IMR-90 (cell line): Measurements from ENCODE around the gene AGMO. TPM values are rescaled to one million over a fixed set of nuclear protein-coding genes. Genes with fewer than 3 reads are reported as not detected.
"Not testable (repeated sequence)": the region's sequence is repeated elsewhere in the genome, so short reads cannot be mapped to it uniquely, and the experiment has no call there.

Source experiments
- ATAC-seq: fragments of 200-7000 bp; cut with Tn5 transposase; 2 replicates; pipeline ENCODE4 v1.9.1; 2020; ENCODE audit warnings: low read depth, mild to moderate bottlenecking, moderate library complexity
- BruUV-seq: library from RNA; stranded (reverse); fragments of 400-500 nt; replicated peaks from 2 replicates; lab custom pipeline; 2021; lab: Mats Ljungman, UMichigan
- CTCF ChIA-PET: fragments of 300-600 bp; formaldehyde crosslinking; extraction: SDS; loops from one replicate; lab custom pipeline; 2021; ENCODE audit warnings: antibody characterized with exemption; lab: Yijun Ruan, JAX
- POLR2A ChIA-PET: fragments of 300-600 bp; sonication (Branson Sonifier 250); formaldehyde crosslinking; loops from one replicate; lab custom pipeline; 2022; ENCODE audit warnings: antibody characterized with exemption; ENCODE audit not compliant: unreplicated experiment; lab: Charles Lee
- DNase-seq: peaks from one replicate; pipeline ENCODE4 v3.0.0; 2013
- H2AFZ ChIP-seq: replicated peaks from 2 replicates; pipeline ENCODE3; 2013; ENCODE audit warnings: low read length, mild to moderate bottlenecking; ENCODE audit not compliant: poor library complexity
- H2AK5ac ChIP-seq: 2 replicates; pipeline ENCODE4 v1.6.1; 2013; ENCODE audit warnings: low read depth, low read length, inconsistent platforms
- H2AK9ac ChIP-seq: replicated peaks from 2 replicates; pipeline ENCODE3; 2013; ENCODE audit warnings: mild to moderate bottlenecking, low read depth, low read length, moderate library complexity; ENCODE audit not compliant: poor library complexity
- H2BK120ac ChIP-seq: 2 replicates; pipeline ENCODE4 v1.6.1; 2013; ENCODE audit warnings: low read depth, low read length, inconsistent platforms
- H2BK15ac ChIP-seq: 3 replicates; pipeline ENCODE4 v1.6.1; 2013; ENCODE audit warnings: low read depth, low read length, inconsistent platforms
- H2BK20ac ChIP-seq: 2 replicates; pipeline ENCODE4 v1.6.1; 2013; ENCODE audit warnings: low read depth, mild to moderate bottlenecking, inconsistent platforms, low read length, moderate library complexity
- H2BK5ac ChIP-seq: 2 replicates; pipeline ENCODE4 v1.6.1; 2013; ENCODE audit warnings: mild to moderate bottlenecking, low read depth, low read length, inconsistent platforms; ENCODE audit not compliant: poor library complexity, severe bottlenecking
- H3K14ac ChIP-seq: replicated peaks from 2 replicates; pipeline ENCODE4 v1.6.1; 2013; ENCODE audit warnings: low read depth, low read length, inconsistent platforms
- H3K18ac ChIP-seq: 2 replicates; pipeline ENCODE4 v1.6.1; 2013; ENCODE audit warnings: low read depth, low read length, control low read depth
- H3K23ac ChIP-seq: 2 replicates; pipeline ENCODE4 v1.6.1; 2013; ENCODE audit warnings: low read depth, low read length, inconsistent platforms
- H3K27ac ChIP-seq: 2 replicates; pipeline ENCODE4 v1.5.1; 2013; ENCODE audit warnings: mild to moderate bottlenecking, control low read depth, low read length; ENCODE audit not compliant: insufficient read depth
- H3K27me3 ChIP-seq: 2 replicates; pipeline ENCODE4 v1.6.1; 2013; ENCODE audit warnings: low read length; ENCODE audit not compliant: control insufficient read depth, insufficient read depth
- H3K36me3 ChIP-seq: 2 replicates; pipeline ENCODE4 v1.6.1; 2013; ENCODE audit warnings: low read length, mixed read lengths; ENCODE audit not compliant: control insufficient read depth, insufficient read depth
- H3K4ac ChIP-seq: 2 replicates; pipeline ENCODE4 v1.6.1; 2013; ENCODE audit warnings: low read depth, low read length, inconsistent platforms
- H3K4me1 ChIP-seq: 2 replicates; pipeline ENCODE4 v1.6.1; 2013; ENCODE audit warnings: low read length, mixed read lengths; ENCODE audit not compliant: control insufficient read depth, insufficient read depth
- H3K4me2 ChIP-seq: 2 replicates; pipeline ENCODE4 v1.6.1; 2013; ENCODE audit warnings: low read depth, mild to moderate bottlenecking, control low read depth, low read length, moderate library complexity
- H3K4me3 ChIP-seq: 2 replicates; pipeline ENCODE4 v1.5.1; 2013; ENCODE audit warnings: low read depth, mild to moderate bottlenecking, control low read depth, low read length, moderate library complexity; ENCODE audit not compliant: insufficient read depth
- H3K56ac ChIP-seq: 2 replicates; pipeline ENCODE4 v1.6.1; 2013; ENCODE audit warnings: low read length, inconsistent platforms; ENCODE audit not compliant: insufficient read depth; ENCODE audit errors: extremely low read depth
- H3K79me1 ChIP-seq, 2 experiments: 2 replicates each; pipeline ENCODE4 v1.6.1; 2013; ENCODE audit warnings: low read length in 2 of 2, inconsistent platforms in 1 of 2, low read depth in 1 of 2
- H3K9ac ChIP-seq: 2 replicates; pipeline ENCODE4 v1.6.1; 2013; ENCODE audit warnings: low read depth, low read length, control low read depth
- H3K9me1 ChIP-seq: 2 replicates; pipeline ENCODE4 v1.6.1; 2013; ENCODE audit warnings: low read length, inconsistent platforms; ENCODE audit not compliant: insufficient read depth
- H3K9me3 ChIP-seq: 2 replicates; pipeline ENCODE4 v1.6.1; 2013; ENCODE audit warnings: low read length; ENCODE audit not compliant: control insufficient read depth, insufficient read depth
- H4K20me1 ChIP-seq: 2 replicates; pipeline ENCODE4 v1.6.1; 2013; ENCODE audit warnings: low read length, inconsistent platforms; ENCODE audit not compliant: insufficient read depth
- H4K5ac ChIP-seq: 2 replicates; pipeline ENCODE4 v1.6.1; 2013; ENCODE audit warnings: mild to moderate bottlenecking, low read depth, low read length, control low read depth
- H4K8ac ChIP-seq, 2 experiments: 2 replicates each; pipeline ENCODE4 v1.6.1; 2013; ENCODE audit warnings: low read depth in 2 of 2, low read length in 2 of 2, control low read depth in 1 of 2, inconsistent platforms in 1 of 2
- H4K91ac ChIP-seq: 2 replicates; pipeline ENCODE4 v1.6.1; 2013; ENCODE audit warnings: low read depth, low read length, inconsistent platforms; ENCODE audit not compliant: insufficient read depth
- RCOR1 ChIP-seq: IDR thresholded peaks from 2 replicates; pipeline ENCODE4 v1.6.1; 2012; ENCODE audit warnings: mild to moderate bottlenecking, low read length, improper control_type of control experiment; ENCODE audit not compliant: insufficient replicate concordance
- WGBS, 2 experiments: methylation state at CpG; one replicate each; pipeline versions ENCODE4 v1.1.5 to v1.1.7; 2013; ENCODE audit warnings: missing lambda C conversion rate in 2 of 2; ENCODE audit not compliant: insufficient read length in 1 of 2; ENCODE audit errors: extremely low coverage in 2 of 2; 5-methylcytosine and 5-hydroxymethylcytosine counted together
- dilution Hi-C: fragments of 300-500 bp; cut with HindIII; formaldehyde crosslinking; loops from one replicate; pipeline ENCODE4 v1.14.3; 2018; ENCODE audit warnings: low sequenced_read_pairs; ENCODE audit not compliant: unreplicated experiment
- in situ Hi-C: fragments of 300-500 bp; cut with MboI; formaldehyde crosslinking; loops from 3 replicates; pipeline ENCODE4 v1.14.3; 2019; ENCODE audit warnings: low sequenced_read_pairs, inconsistent platforms, mixed read lengths
- intact Hi-C: fragments of 100-400 bp; cut with micrococcal nuclease; formaldehyde crosslinking; loops from 2 replicates; pipeline ENCODE4 v1.10.0; 2022
- polyA plus RNA-seq, 3 experiments: library from polyadenylated mRNA; depleted of rRNA; stranded (reverse); fragments of >200 nt; gene quantifications; 2 replicates each; pipeline ENCODE4 v1.2.3, GENCODE V29; 2012; ENCODE audit warnings: low replicate concordance in 1 of 3
- total RNA-seq: library from RNA; depleted of rRNA; stranded (reverse); fragments of >200 nt; gene quantifications from 2 replicates; pipeline ENCODE4 v1.2.3, GENCODE V29; 2012

Gene AGMO
- total and polyA plus RNA-seq, 2 of the 4 experiments (the other 2 are of a cell fraction), result not detected

DNA sequence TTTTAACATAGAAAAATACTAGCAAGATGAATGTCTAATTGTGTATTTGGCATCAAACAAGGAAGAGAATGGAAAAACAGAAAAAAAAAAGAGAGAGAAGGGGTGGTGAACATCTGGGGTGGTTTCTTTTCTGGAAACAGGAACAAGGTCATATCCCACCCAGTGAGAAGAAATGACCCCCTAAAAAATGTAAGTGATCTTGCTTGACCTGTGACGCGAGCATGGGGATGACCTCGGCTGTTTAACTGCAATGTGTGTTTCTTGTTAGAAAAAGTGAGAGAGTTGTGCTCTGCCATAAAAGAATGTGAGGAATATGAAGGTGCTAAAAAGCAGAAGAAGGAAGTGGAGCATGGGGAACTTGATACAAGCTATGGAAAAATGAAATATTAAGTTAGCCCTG is 258.5 kb downstream of the AGMO start:
- no peak overlapping the region for H3K14ac ChIP-seq
- no peaks in the 10 kb centered on the region for H4K20me1 ChIP-seq
- no CpG with 5 or more reads among the region's 3 CpGs for WGBS, 2 experiments
- no TSS peak for BruUV-seq
- H3K4me3 ChIP-seq, result no peak overlapping the region
- ChIA-PET POLR2A (no interaction called here), CTCF (interaction anchor here (0.8 kb wide), 1 partner anchor 932 kb away, joined by 3 read pairs; no protein-coding TSS in a partner anchor)
- H2AK9ac ChIP-seq, result no peak overlapping the region
- H4K91ac ChIP-seq, result no peak overlapping the region
- no peak overlapping the region for H3K9ac ChIP-seq
- no peak overlapping the region for H2BK120ac ChIP-seq
- no peaks in the 10 kb centered on the region for H3K9me1 ChIP-seq
- H4K5ac ChIP-seq, result no peak overlapping the region
- no peaks in the 10 kb centered on the region for H3K36me3 ChIP-seq
- no peaks in the 10 kb centered on the region for H3K27me3 ChIP-seq
- DNase-seq (no peak), ATAC-seq (no peak)
- intact Hi-C loops, result loop anchor here (1.0 to 10.0 kb wide), 2 partner anchors 768 to 1261 kb away; no protein-coding TSS in a partner anchor
- no peak overlapping the region for H2AK5ac ChIP-seq
- no peaks in the 10 kb centered on the region for H3K79me1 ChIP-seq
- H2BK5ac ChIP-seq, result no peak overlapping the region
- H3K23ac ChIP-seq, result no peak overlapping the region
- in situ Hi-C loops, result loop anchor here (25.0 kb wide), 1 partner anchor 1259 kb away; no protein-coding TSS in a partner anchor
- H3K4me2 ChIP-seq, result no peak overlapping the region
- no peak overlapping the region for H3K56ac ChIP-seq
- no peaks in the 10 kb centered on the region for H3K9me3 ChIP-seq
- H4K8ac ChIP-seq, result no peak overlapping the region
- dilution Hi-C loops, result no loop called here
- H3K4me1 ChIP-seq, result no peaks in the 10 kb centered on the region
- no peak overlapping the region for H3K27ac ChIP-seq
- no peak overlapping the region for H3K4ac ChIP-seq
- H2BK15ac ChIP-seq, result no peak overlapping the region
- H3K18ac ChIP-seq, result no peak overlapping the region
- TF ChIP-seq RCOR1, result no peak
- H2AFZ ChIP-seq, result no peak overlapping the region
- no peak overlapping the region for H2BK20ac ChIP-seq

GRCh38 chr7:15300986-15301385 is 260.8 kb downstream of the AGMO start:
- H3K9ac ChIP-seq, H3K79me1 ChIP-seq, H4K5ac ChIP-seq, ATAC-seq, H2BK20ac ChIP-seq, H4K20me1 ChIP-seq, H4K91ac ChIP-seq, H3K27me3 ChIP-seq, H2BK120ac ChIP-seq, H3K23ac ChIP-seq, H3K36me3 ChIP-seq, H2AK9ac ChIP-seq, DNase-seq, H3K9me3 ChIP-seq, H3K4me2 ChIP-seq, BruUV-seq, H3K27ac ChIP-seq, POLR2A ChIA-PET, H3K4me3 ChIP-seq, H2BK5ac ChIP-seq, dilution Hi-C loops, H3K4ac ChIP-seq, H3K18ac ChIP-seq, H2AFZ ChIP-seq, H3K56ac ChIP-seq, H4K8ac ChIP-seq, H2BK15ac ChIP-seq, H3K9me1 ChIP-seq, H3K4me1 ChIP-seq, H3K14ac ChIP-seq, H2AK5ac ChIP-seq: not testable (repeated sequence)
- intact Hi-C loops, result loop anchor here (10.0 kb wide), 1 partner anchor 1264 kb away; no protein-coding TSS in a partner anchor
- WGBS, 2 experiments, result 90% methylated on average over 2 of the region's 6 CpGs; no CpG with 5 or more reads in 1 of the 2 experiments
- in situ Hi-C loops, result loop anchor here (25.0 kb wide), 1 partner anchor 1261 kb away; no protein-coding TSS in a partner anchor
- CTCF ChIA-PET, result interaction anchor here (0.6 to 1.5 kb wide), 2 partner anchors 9 to 1269 kb away, joined by 3 read pairs; no protein-coding TSS in a partner anchor
